Epidermal melanocyte (primary cell): Measurements from ENCODE around the gene S100A9.

ENCODE experiments used
- DNase-seq: peaks from one replicate; pipeline ENCODE4 v3.0.0; 2011; ENCODE audit warnings: low spot score; ENCODE audit not compliant: insufficient read length

The S100A9 gene

GRCh38 chr1:153360592-153361479, 3.2 kb downstream of the S100A9 start:
- no peak for DNase-seq

GRCh38 chr1:153361480-153362109, 3.9 kb downstream of the S100A9 start:
- no peak for DNase-seq

GRCh38 chr1:153362187-153362775, 4.6 kb downstream of the S100A9 start:
- no peak for DNase-seq

GRCh38 chr1:153363641-153364040, 6.0 kb downstream of the S100A9 start:
- no peak for DNase-seq

GRCh38 chr1:153364156-153364555, 6.5 kb downstream of the S100A9 start:
- no peak for DNase-seq

- DNase-seq, result no peak
Observed at GRCh38 chr1:153364766-153365666, 7.4 kb downstream of the S100A9 start.

GRCh38 chr1:153365696-153366095, 8.0 kb downstream of the S100A9 start:
- DNase-seq, result no peak

- no peak for DNase-seq
Observed at GRCh38 chr1:153366261-153366660, 8.6 kb downstream of the S100A9 start.

- DNase-seq, result no peak
Observed at GRCh38 chr1:153367090-153367489, 9.4 kb downstream of the S100A9 start.

GRCh38 chr1:153368495-153368894, 10.8 kb downstream of the S100A9 start:
- DNase-seq, result no peak

GRCh38 chr1:153370146-153370545, 12.5 kb downstream of the S100A9 start:
- no peak for DNase-seq

- DNase-seq, result no peak
Observed at GRCh38 chr1:153371231-153371630, 13.6 kb downstream of the S100A9 start.

- no peak for DNase-seq
Observed at GRCh38 chr1:153372571-153372970, 14.9 kb downstream of the S100A9 start.

GRCh38 chr1:153374071-153374470, 16.4 kb downstream of the S100A9 start:
- DNase-seq, result no peak

- DNase-seq, result no peak
Observed at GRCh38 chr1:153375511-153375910, 17.9 kb downstream of the S100A9 start, which contains the start of gene S100A12. TSS of gene S100A12 (minus strand) at chr1:153375621. CDS start at chr1:153374592, 1,029 bp downstream.

GRCh38 chr1:153379591-153379990, 21.9 kb downstream of the S100A9 start:
- no peak for DNase-seq

- DNase-seq, result no peak
Observed at GRCh38 chr1:153380711-153381110, 23.1 kb downstream of the S100A9 start.

GRCh38 chr1:153384958-153385580, 27.4 kb downstream of the S100A9 start:
- no peak for DNase-seq

- DNase-seq, result no peak
Observed at GRCh38 chr1:153386500-153386901, 28.8 kb downstream of the S100A9 start.

- DNase-seq, result no peak
Observed at GRCh38 chr1:153387001-153387400, 29.3 kb downstream of the S100A9 start.

GRCh38 chr1:153387785-153388184, 30.1 kb downstream of the S100A9 start:
- no peak for DNase-seq
